HG02973 (cell line): ENCODE results near the gene CAV1.
"Not testable (repeated sequence)": the region's sequence is repeated elsewhere in the genome, so short reads cannot be mapped to it uniquely, and the experiment has no call there.

ENCODE experiments used
- ATAC-seq: cut with Tn5 transposase; IDR thresholded peaks from one replicate; pipeline ENCODE4 v1.9.1; 2021; ENCODE audit warnings: moderate library complexity; ENCODE audit not compliant: unreplicated experiment

Gene CAV1

GRCh38 chr7:116524609-116525297 is at the start of gene CAV1:
TSS of gene CAV1 (plus strand) at chr7:116525036. CDS start at chr7:116525063, 27 bp downstream.
- no peak for ATAC-seq

- ATAC-seq, result no peak
Observed at GRCh38 chr7:116477625-116478024, 47.2 kb upstream of the CAV1 start.

- ATAC-seq, result no peak
Observed at GRCh38 chr7:116478834-116479233, 46.0 kb upstream of the CAV1 start.

GRCh38 chr7:116483271-116483942 is 41.4 kb upstream of the CAV1 start:
- ATAC-seq, result no peak

- not testable (repeated sequence) for ATAC-seq
Observed at GRCh38 chr7:116484389-116484788, 40.4 kb upstream of the CAV1 start.

- ATAC-seq, result no peak
Observed at GRCh38 chr7:116487907-116488521, 36.8 kb upstream of the CAV1 start.

- no peak for ATAC-seq
Observed at GRCh38 chr7:116490351-116490750, 34.5 kb upstream of the CAV1 start.

GRCh38 chr7:116491887-116492653 is 32.8 kb upstream of the CAV1 start:
- no peak for ATAC-seq

GRCh38 chr7:116492654-116493109 is 32.2 kb upstream of the CAV1 start:
- ATAC-seq, result no peak

- ATAC-seq, result no peak
Observed at GRCh38 chr7:116493449-116493848, 31.4 kb upstream of the CAV1 start.

GRCh38 chr7:116494472-116494871 is 30.4 kb upstream of the CAV1 start:
- ATAC-seq, result no peak

- no peak for ATAC-seq
Observed at GRCh38 chr7:116495736-116496135, 29.1 kb upstream of the CAV1 start.

- ATAC-seq, result no peak
Observed at GRCh38 chr7:116496653-116497052, 28.2 kb upstream of the CAV1 start.

- ATAC-seq, result no peak
Observed at GRCh38 chr7:116497708-116498107, 27.1 kb upstream of the CAV1 start.

GRCh38 chr7:116499168-116500077 is 25.4 kb upstream of the CAV1 start, which contains the start of gene CAV2:
TSS of gene CAV2 (plus strand) at chr7:116499738. CDS start at chr7:116499782, 44 bp downstream.
- ATAC-seq, result no peak

GRCh38 chr7:116500078-116500853 is 24.6 kb upstream of the CAV1 start:
- no peak for ATAC-seq

GRCh38 chr7:116501425-116502167 is 23.2 kb upstream of the CAV1 start:
- ATAC-seq, result no peak

GRCh38 chr7:116502201-116503096 is 22.4 kb upstream of the CAV1 start:
- ATAC-seq, result no peak
